Lung (tissue), 12 donors: ENCODE results near the gene DOCK4. TPM values are rescaled to one million over a fixed set of nuclear protein-coding genes. Genes with fewer than 3 reads are reported as not detected.

Experiments
- ATAC-seq: fragments of 200-7000 bp; cut with Tn5 transposase; one replicate; pipeline ENCODE4 v1.9.1; 2020; ENCODE audit warnings: moderate number of reproducible peaks; ENCODE audit not compliant: insufficient read depth, low FRiP score
- DNase-seq, 3 donors: peaks; one replicate each; pipeline ENCODE4 v3.0.0-alpha.2; 2013 to 2017
- H3K27ac ChIP-seq, 2 donors: one replicate each; pipeline ENCODE4 v1.5.1; 2013; ENCODE audit warnings: mild to moderate bottlenecking in 2 of 2, moderate library complexity in 2 of 2, control low read depth in 1 of 2, inconsistent platforms in 1 of 2, low read depth in 1 of 2, low read length in 1 of 2
- H3K27me3 ChIP-seq, 3 donors: one replicate each; pipeline ENCODE4 v1.5.1; 2013; ENCODE audit warnings: low read length in 2 of 3; ENCODE audit not compliant: control insufficient read depth in 3 of 3, insufficient read depth in 3 of 3
- H3K36me3 ChIP-seq, 4 donors: one replicate each; pipeline ENCODE4 v1.5.1; 2013; ENCODE audit warnings: low read length in 4 of 4, mild to moderate bottlenecking in 1 of 4, moderate library complexity in 1 of 4; ENCODE audit not compliant: control insufficient read depth in 4 of 4, insufficient read depth in 4 of 4
- H3K4me1 ChIP-seq, 5 donors: one replicate each; pipeline ENCODE4 v1.5.1; 2013; ENCODE audit warnings: low read length in 5 of 5, mild to moderate bottlenecking in 2 of 5, moderate library complexity in 1 of 5; ENCODE audit not compliant: control insufficient read depth in 5 of 5, insufficient read depth in 5 of 5
- H3K4me3 ChIP-seq: one replicate; pipeline ENCODE4 v1.5.1; 2013; ENCODE audit warnings: mild to moderate bottlenecking, control low read depth, moderate library complexity
- H3K9ac ChIP-seq, 2 donors: one replicate each; pipeline ENCODE4 v1.5.1; 2013; ENCODE audit warnings: low read length in 2 of 2, control low read depth in 1 of 2; ENCODE audit not compliant: insufficient read depth in 1 of 2
- H3K9me3 ChIP-seq, 4 donors: one replicate each; pipeline ENCODE4 v1.5.1; 2013; ENCODE audit warnings: low read length in 3 of 4, mild to moderate bottlenecking in 1 of 4, moderate library complexity in 1 of 4; ENCODE audit not compliant: control insufficient read depth in 4 of 4, insufficient read depth in 3 of 4
- CTCF ChIP-seq: IDR thresholded peaks from 2 replicates; pipeline ENCODE4 v1.5.1; 2012; ENCODE audit warnings: mild to moderate bottlenecking; ENCODE audit errors: control extremely low read depth, extremely low read depth
- WGBS, 2 donors: extraction: QIAGEN DNeasy Blood & Tissue Kit; methylation state at CpG; one replicate each; pipeline ENCODE4 v1.1.7; 2013; 5-methylcytosine and 5-hydroxymethylcytosine counted together
- polyA plus RNA-seq, 2 donors: library from polyadenylated mRNA; stranded (reverse); fragments of 200-250 nt; gene quantifications; one replicate each; pipeline ENCODE4 v1.2.1, GENCODE V29; 2013
- total RNA-seq, 2 donors: library from RNA; depleted of rRNA in 1 of 2; stranded (reverse); fragments of >200 nt in 1 of 2; gene quantifications; one replicate each; pipeline ENCODE4 v1.2.1, GENCODE V29; 2014 to 2021
- donor health status: control.
- donor health status: control.
- donor health status: Bipolar disorder and iron deficiency.
- donor health status: healthy.
- donor health status: DM: yes; HTN: yes; CAD: no.

DOCK4 gene
- total and polyA plus RNA-seq, 4 donors: 18.7 to 163 (median 40.3) TPM

GRCh38 chr7:111982804-111983203, 223.4 kb downstream of the DOCK4 start:
- ATAC-seq (no peak), DNase-seq (no peak)
- H3K9me3 ChIP-seq: no peaks in the 10 kb centered on the region
- H3K9ac ChIP-seq: no peak overlapping the region
- peaks cover 6 to 25% (median 14%) of the 10 kb centered on the region in 4 donors for H3K36me3 ChIP-seq
- WGBS, 2 donors: 67 to 81% methylated on average over 2 of the region's 2 CpGs
- peaks cover 0 to 4% (median 3%) of the 10 kb centered on the region in 5 donors for H3K4me1 ChIP-seq
- no peak overlapping the region for H3K4me3 ChIP-seq
- H3K27me3 ChIP-seq: no peaks in the 10 kb centered on the region
- no peak for TF ChIP-seq CTCF
- no peak overlapping the region for H3K27ac ChIP-seq

- no peaks in the 10 kb centered on the region for H3K9me3 ChIP-seq
- no peak for TF ChIP-seq CTCF
- H3K27ac ChIP-seq: no peak overlapping the region
- H3K4me3 ChIP-seq: no peak overlapping the region
- no peaks in the 10 kb centered on the region for H3K27me3 ChIP-seq
- 65 to 70% methylated on average over 1 of the region's 1 CpG for WGBS, 2 donors
- H3K4me1 ChIP-seq: peaks cover 0 to 6% (median 3%) of the 10 kb centered on the region in 5 donors
- peaks cover 6 to 25% (median 14%) of the 10 kb centered on the region in 4 donors for H3K36me3 ChIP-seq
- ATAC-seq: no peak
- no peak overlapping the region for H3K9ac ChIP-seq
- no peak for DNase-seq
Observed at GRCh38 chr7:111982133-111982532, 224.1 kb downstream of the DOCK4 start.

- Histone ChIP-seq H3K36me3 (peaks cover 6 to 24% (median 11%) of the 10 kb centered on the region in 4 donors), H3K27me3 (no peaks in the 10 kb centered on the region), H3K9me3 (no peaks in the 10 kb centered on the region), H3K4me3 (no peak overlapping the region), H3K27ac (no peak overlapping the region), H3K4me1 (peaks cover 0 to 6% (median 3%) of the 10 kb centered on the region in 5 donors), H3K9ac (no peak overlapping the region)
- peak in 1 of 3 donors; percentile 19 for DNase-seq
- TF ChIP-seq CTCF: no peak
- WGBS, 2 donors: 72 to 93% methylated on average over 1 of the region's 1 CpG
- no peak for ATAC-seq
Observed at GRCh38 chr7:111980725-111981124, 225.5 kb downstream of the DOCK4 start.

GRCh38 chr7:111975346-111975745, 230.9 kb downstream of the DOCK4 start:
- TF ChIP-seq CTCF: no peak
- 55 to 65% methylated on average over 4 of the region's 4 CpGs for whole genome bisulfite sequencing, 2 donors
- no peak for ATAC-seq
- Histone ChIP-seq H3K27ac (no peak overlapping the region), H3K4me3 (no peak overlapping the region), H3K36me3 (peaks cover 0 to 10% (median 9%) of the 10 kb centered on the region in 4 donors), H3K9ac (no peak overlapping the region), H3K9me3 (no peaks in the 10 kb centered on the region), H3K4me1 (peaks cover 0 to 12% (median 3%) of the 10 kb centered on the region in 5 donors), H3K27me3 (no peaks in the 10 kb centered on the region)
- DNase-seq: no peak
